Thymus (tissue), 14 donors: Measurements from ENCODE around the gene CDK14. TPM values are rescaled to one million over a fixed set of nuclear protein-coding genes. Genes with fewer than 3 reads are reported as not detected.

Experiments
- DNase-seq, 9 donors: peaks; one replicate each; pipeline ENCODE4 v3.0.0-alpha.2; 2013; ENCODE audit warnings: low spot score in 9 of 9, low read depth in 6 of 9, missing footprints in 1 of 9
- H3K27ac ChIP-seq, 2 donors: one replicate each; pipeline ENCODE4 v1.5.1; 2013; ENCODE audit warnings: control low read depth in 1 of 2, low read depth in 1 of 2, low read length in 1 of 2, mild to moderate bottlenecking in 1 of 2, moderate library complexity in 1 of 2
- H3K27me3 ChIP-seq, 2 donors: one replicate each; pipeline ENCODE4 v1.5.1; 2013; ENCODE audit warnings: low read length in 1 of 2; ENCODE audit not compliant: control insufficient read depth in 2 of 2, insufficient read depth in 1 of 2
- H3K36me3 ChIP-seq, 2 donors: one replicate each; pipeline ENCODE4 v1.5.1; 2013; ENCODE audit warnings: low read length in 1 of 2, mild to moderate bottlenecking in 1 of 2, moderate library complexity in 1 of 2; ENCODE audit not compliant: control insufficient read depth in 2 of 2, insufficient read depth in 2 of 2
- H3K4me1 ChIP-seq, 2 donors: one replicate each; pipeline ENCODE4 v1.5.1; 2013; ENCODE audit warnings: low read length in 2 of 2; ENCODE audit not compliant: control insufficient read depth in 2 of 2, insufficient read depth in 2 of 2
- H3K4me3 ChIP-seq, 2 donors: one replicate each; pipeline ENCODE4 v1.5.1; 2013; ENCODE audit warnings: low read length in 2 of 2, control low read depth in 1 of 2, mild to moderate bottlenecking in 1 of 2
- H3K9me3 ChIP-seq, 2 donors: one replicate each; pipeline ENCODE4 v1.5.1; 2013; ENCODE audit warnings: low read length in 1 of 2, mild to moderate bottlenecking in 1 of 2; ENCODE audit not compliant: control insufficient read depth in 2 of 2, insufficient read depth in 1 of 2
- WGBS: extraction: QIAGEN DNeasy Blood & Tissue Kit; methylation state at CpG from one replicate; pipeline ENCODE4 v1.1.7; 2013; 5-methylcytosine and 5-hydroxymethylcytosine counted together
- long read RNA-seq, 10 donors: transcript quantifications; one replicate each; lab custom pipeline, GENCODE V29; 2026
- polyA plus RNA-seq: library from polyadenylated mRNA; stranded (reverse); fragments of 200-250 nt; gene quantifications from one replicate; pipeline ENCODE4 v1.2.3, GENCODE V29; 2013
- total RNA-seq: library from RNA; stranded (reverse); fragments of 120-200 nt; gene quantifications from one replicate; pipeline ENCODE4 v1.2.4, GENCODE V29; 2013
- donor health status: healthy.

CDK14 gene
- total RNA-seq (9.0 TPM), polyA plus RNA-seq (7.6 TPM)
- long read RNA-seq, donor 1: 0 reads
- long read RNA-seq, donor 2: 0 reads
- long read RNA-seq, donor 3, full-length matches to known transcripts: 2 of 2 reads
- long read RNA-seq, donor 3, partial matches to known transcripts: 0 of 2 reads
- long read RNA-seq, donor 3, other reads (novel, unspliced or antisense): 0 of 2 reads
- long read RNA-seq, donor 4, full-length matches to known transcripts: 1 of 1 reads
- long read RNA-seq, donor 4, partial matches to known transcripts: 0 of 1 reads
- long read RNA-seq, donor 4, other reads (novel, unspliced or antisense): 0 of 1 reads
- long read RNA-seq, donor 5, full-length matches to known transcripts: 2 of 2 reads
- long read RNA-seq, donor 5, partial matches to known transcripts: 0 of 2 reads
- long read RNA-seq, donor 5, other reads (novel, unspliced or antisense): 0 of 2 reads
- long read RNA-seq, donor 6, full-length matches to known transcripts: 1 of 1 reads
- long read RNA-seq, donor 6, partial matches to known transcripts: 0 of 1 reads
- long read RNA-seq, donor 6, other reads (novel, unspliced or antisense): 0 of 1 reads
- long read RNA-seq, donor 7: 0 reads
- long read RNA-seq, donor 8, full-length matches to known transcripts: 1 of 6 reads
- long read RNA-seq, donor 8, partial matches to known transcripts: 5 of 6 reads
- long read RNA-seq, donor 8, other reads (novel, unspliced or antisense): 0 of 6 reads
- long read RNA-seq, donor 9: 0 reads
- long read RNA-seq, donor 10: 0 reads

DNA sequence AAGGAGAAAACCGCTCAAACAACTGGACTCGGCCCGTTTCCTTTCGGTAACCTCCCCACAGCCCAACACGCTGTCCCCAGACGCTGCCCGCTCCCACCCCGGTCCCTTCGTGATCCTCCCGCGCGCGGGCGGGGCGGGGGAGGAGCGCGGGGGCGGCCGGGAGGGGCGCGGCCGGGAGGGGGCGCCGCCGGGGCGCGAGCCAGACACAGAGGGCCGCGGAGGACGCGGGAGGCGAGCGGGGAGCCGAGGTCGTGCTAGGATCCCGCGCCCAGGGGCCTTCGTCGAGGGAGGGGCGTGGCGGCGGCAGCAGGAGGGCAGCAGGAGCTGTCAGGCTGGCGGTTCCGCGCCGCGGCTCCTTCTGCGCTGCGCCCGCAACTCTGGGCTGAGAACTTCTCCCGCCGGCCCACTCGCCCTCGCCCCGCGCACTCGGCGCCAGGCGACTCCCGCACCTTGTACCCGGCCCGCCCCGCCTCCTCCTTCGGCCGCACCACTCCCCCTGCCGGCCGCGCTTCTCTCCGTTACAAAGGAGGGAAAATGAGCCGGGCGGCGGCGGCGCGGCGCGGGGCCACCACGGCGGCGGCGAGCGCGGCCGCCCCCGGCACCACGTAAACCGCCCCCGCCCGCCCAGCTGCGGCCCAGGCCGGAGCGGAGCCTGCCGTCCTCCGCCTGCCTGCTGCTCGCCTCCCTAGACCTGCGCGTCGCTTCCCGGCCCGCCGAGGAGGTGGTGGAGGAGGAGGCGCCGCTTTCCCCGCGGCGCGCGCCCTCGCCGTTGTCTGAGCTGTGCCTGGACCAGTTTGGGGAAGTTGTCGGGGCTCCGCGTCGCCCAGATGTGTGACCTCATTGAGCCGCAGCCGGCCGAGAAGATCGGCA lies at the start of gene CDK14:
TSS of gene CDK14 (plus strand) at position 521 of the 870 bp plus-strand sequence. CDS start at position 828, 307 bp downstream.
- Histone ChIP-seq H3K27me3 (peaks cover 24 to 44% of the 10 kb centered on the region in 2 donors), H3K27ac (peak within 1 kb of the TSS; percentile 12 to 46), H3K36me3 (no peaks in the 10 kb centered on the region), H3K4me1 (peaks cover 2 to 3% of the 10 kb centered on the region in 2 donors), H3K9me3 (no peaks in the 10 kb centered on the region), H3K4me3 (peak within 1 kb of the TSS; percentile 32 to 55)
- peak in 3 of 9 donors; percentile 6 to 16 (median 13) for DNase-seq
- under 1% methylated on average over 118 of the region's 118 CpGs for WGBS

DNA sequence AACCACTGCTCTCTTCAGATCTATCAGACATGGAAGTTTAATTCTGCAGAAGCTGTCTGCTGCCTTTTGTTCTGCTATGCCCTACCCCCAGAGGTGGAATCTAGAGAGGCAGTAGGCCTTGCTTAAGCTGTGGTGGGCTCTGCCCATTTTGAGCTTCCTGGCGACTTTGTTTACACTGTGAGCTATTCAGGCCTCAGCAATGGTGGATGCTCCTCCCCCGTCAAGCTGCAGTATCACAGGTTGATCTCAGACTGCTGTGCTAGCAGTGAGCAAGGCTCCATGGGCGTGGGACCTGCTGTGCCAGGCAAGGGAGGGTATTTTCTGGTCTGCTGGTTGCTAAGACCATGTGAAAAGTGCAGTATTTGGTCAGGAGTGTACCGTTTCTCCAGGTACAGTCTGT lies 45.1 kb upstream of the CDK14 start:
- H3K4me1 ChIP-seq: no peaks in the 10 kb centered on the region
- H3K9me3 ChIP-seq: no peaks in the 10 kb centered on the region
- no peak for DNase-seq
- no peak overlapping the region for H3K4me3 ChIP-seq
- H3K27ac ChIP-seq: no peak overlapping the region
- H3K27me3 ChIP-seq: no peaks in the 10 kb centered on the region
- WGBS: 83% methylated on average over 4 of the region's 4 CpGs
- no peaks in the 10 kb centered on the region for H3K36me3 ChIP-seq

DNA sequence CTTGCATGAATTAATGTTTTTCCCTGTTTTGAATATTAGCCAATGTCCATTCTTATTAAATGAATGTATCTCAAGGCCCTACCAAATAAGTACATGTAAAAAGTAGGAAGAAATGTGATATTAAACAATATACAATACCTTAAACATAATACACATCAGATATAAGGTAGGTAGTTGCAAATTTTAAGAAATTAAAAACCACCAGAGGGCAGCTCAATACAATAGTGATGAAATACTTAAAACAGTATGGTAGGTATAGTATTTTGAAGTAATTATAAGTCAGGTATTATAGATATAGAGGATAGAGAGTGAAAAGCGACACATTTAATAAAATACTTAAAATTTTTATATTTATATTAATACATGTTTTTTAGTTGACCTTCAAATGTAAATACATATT lies 43.6 kb upstream of the CDK14 start:
- Histone ChIP-seq H3K9me3 (no peaks in the 10 kb centered on the region), H3K4me1 (no peaks in the 10 kb centered on the region), H3K27ac (no peak overlapping the region), H3K27me3 (no peaks in the 10 kb centered on the region), H3K4me3 (no peak overlapping the region), H3K36me3 (no peaks in the 10 kb centered on the region)
- WGBS: 98% methylated on average over 1 of the region's 1 CpG
- DNase-seq: no peak

DNA sequence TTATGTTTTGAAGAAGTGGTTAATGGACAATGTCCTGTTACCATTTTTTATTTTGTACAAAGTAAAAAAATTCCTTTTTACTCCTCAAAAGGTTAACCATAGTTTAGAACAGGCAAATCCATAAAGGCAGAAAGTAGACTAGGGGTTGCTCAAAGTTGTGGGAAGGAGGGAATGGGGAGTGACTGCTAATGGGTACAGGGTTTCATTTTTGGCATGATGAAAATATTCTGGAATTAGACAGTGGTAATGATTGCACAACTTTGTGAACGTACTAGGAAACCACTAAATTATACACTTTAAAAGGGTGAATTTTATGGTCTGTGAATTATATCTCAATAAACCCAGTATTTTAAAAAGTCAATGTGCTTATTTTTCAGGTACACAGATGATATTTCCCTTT lies 35.4 kb upstream of the CDK14 start:
- H3K9me3 ChIP-seq: no peaks in the 10 kb centered on the region
- WGBS: 45% methylated on average over 1 of the region's 1 CpG
- no peak overlapping the region for H3K4me3 ChIP-seq
- H3K4me1 ChIP-seq: no peaks in the 10 kb centered on the region
- no peaks in the 10 kb centered on the region for H3K27me3 ChIP-seq
- DNase-seq: no peak
- no peaks in the 10 kb centered on the region for H3K36me3 ChIP-seq
- no peak overlapping the region for H3K27ac ChIP-seq

DNA sequence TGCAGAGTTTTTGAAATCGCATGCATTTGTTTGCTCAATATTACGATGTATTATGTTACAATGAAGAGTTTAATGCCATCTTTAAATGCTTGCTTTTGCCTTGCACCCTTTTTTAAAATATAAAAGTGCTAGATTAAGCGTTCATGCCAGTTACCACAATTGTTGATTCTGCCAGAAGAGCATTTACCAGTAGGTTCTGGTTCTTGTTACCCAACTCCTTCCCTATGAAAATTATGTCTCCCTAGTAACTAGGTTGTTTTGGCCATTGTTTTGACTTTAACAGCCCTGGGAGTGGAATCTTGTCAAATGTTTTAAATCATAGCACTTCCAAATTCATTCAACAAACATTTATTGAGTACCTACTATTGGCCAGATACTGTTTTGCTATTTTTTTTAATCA lies 32.8 kb upstream of the CDK14 start:
- no peaks in the 10 kb centered on the region for H3K27me3 ChIP-seq
- no peaks in the 10 kb centered on the region for H3K4me1 ChIP-seq
- H3K9me3 ChIP-seq: no peaks in the 10 kb centered on the region
- DNase-seq: no peak
- no peaks in the 10 kb centered on the region for H3K36me3 ChIP-seq
- no peak overlapping the region for H3K27ac ChIP-seq
- H3K4me3 ChIP-seq: no peak overlapping the region
- 95% methylated on average over 3 of the region's 3 CpGs for WGBS

DNA sequence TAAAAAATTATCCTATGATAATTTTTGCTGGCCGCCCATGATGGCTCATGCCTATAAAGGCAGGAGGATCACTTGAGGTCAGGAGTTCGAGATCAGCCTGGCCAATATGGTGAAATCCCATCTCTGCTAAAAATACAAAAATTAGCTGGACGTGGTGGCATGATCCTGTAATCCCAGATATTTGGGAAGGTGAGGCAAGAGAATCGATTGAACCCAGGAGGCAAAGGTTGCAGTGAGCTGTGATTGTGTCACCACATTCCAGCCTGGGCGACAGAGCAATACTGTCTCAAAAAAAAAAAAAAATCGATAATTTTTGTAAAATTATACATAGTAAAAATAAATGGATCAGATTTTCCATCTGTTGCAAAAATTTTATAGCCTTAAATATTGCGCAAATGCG lies 31.7 kb upstream of the CDK14 start:
- Histone ChIP-seq H3K4me3 (no peak overlapping the region), H3K27ac (no peak overlapping the region), H3K9me3 (no peaks in the 10 kb centered on the region), H3K4me1 (no peaks in the 10 kb centered on the region), H3K36me3 (no peaks in the 10 kb centered on the region), H3K27me3 (no peaks in the 10 kb centered on the region)
- 94% methylated on average over 8 of the region's 8 CpGs for WGBS
- DNase-seq: no peak

DNA sequence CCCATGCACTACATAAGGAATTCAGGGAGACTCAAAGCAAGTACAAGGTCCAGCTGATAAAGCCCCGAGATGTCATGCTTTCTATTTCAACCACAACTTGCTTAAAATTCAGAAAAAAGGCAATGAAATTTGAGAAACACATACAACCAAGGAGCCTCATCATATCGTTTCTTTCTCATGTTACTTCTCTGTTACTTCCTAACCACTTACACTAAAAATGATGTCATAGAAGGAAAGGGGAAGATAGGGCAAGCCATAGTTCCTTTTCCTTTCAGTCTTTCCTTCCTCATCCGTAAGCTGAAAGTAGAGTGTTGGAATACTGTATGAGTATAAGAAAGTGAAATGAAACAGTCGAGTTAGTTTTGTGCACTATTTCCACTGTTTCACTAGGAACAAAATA lies 27.9 kb upstream of the CDK14 start:
- 86% methylated on average over 4 of the region's 4 CpGs for WGBS

DNA sequence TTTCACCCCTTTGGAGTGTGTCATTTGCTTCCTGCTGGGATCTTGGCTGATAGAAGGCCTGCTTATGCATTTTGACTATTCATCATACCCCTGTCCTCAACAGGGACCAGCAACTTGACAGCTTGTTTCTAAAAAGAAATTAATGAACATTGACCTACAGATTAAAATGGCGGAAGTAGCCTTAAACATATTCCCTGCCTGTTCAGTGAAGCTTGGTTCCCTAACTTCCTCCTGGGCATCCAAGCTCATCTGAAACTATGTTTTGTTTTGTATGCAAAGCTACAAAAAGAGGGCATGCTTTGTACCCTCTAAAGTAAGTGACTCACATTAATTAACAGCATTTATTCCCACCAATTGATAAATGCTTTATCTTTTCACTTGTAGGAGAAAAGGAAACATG lies 26.8 kb upstream of the CDK14 start:
- DNase-seq: no peak
- Histone ChIP-seq H3K4me3 (no peak overlapping the region), H3K9me3 (no peaks in the 10 kb centered on the region), H3K27ac (no peak overlapping the region), H3K4me1 (no peaks in the 10 kb centered on the region), H3K27me3 (no peaks in the 10 kb centered on the region), H3K36me3 (no peaks in the 10 kb centered on the region)
- 97% methylated on average over 1 of the region's 1 CpG for WGBS

More for the DNA sequence above, 27.9 kb upstream of the CDK14 start:
- H3K27ac ChIP-seq: no peak overlapping the region
- no peak overlapping the region for H3K4me3 ChIP-seq
- no peaks in the 10 kb centered on the region for H3K4me1 ChIP-seq
- H3K27me3 ChIP-seq: no peaks in the 10 kb centered on the region
- no peaks in the 10 kb centered on the region for H3K9me3 ChIP-seq
- no peak for DNase-seq
- no peaks in the 10 kb centered on the region for H3K36me3 ChIP-seq
